ENCODE data around the gene ATP11A.
"Not testable (repeated sequence)": the region's sequence is repeated elsewhere in the genome, so short reads cannot be mapped to it uniquely, and the experiment has no call there.

ATP11A gene

GRCh38 chr13:112833551-112834257 is 143.9 kb downstream of the ATP11A start:
- in situ Hi-C loops (cut with MboI; ENCODE audit: low sequenced_read_pairs): no loop called here

GRCh38 chr13:112835344-112835743 is 145.5 kb downstream of the ATP11A start:
- in situ Hi-C loops (cut with MboI; ENCODE audit: low sequenced_read_pairs): no loop called here

GRCh38 chr13:112835796-112836195 is 146.0 kb downstream of the ATP11A start:
- in situ Hi-C loops (cut with MboI; ENCODE audit: low sequenced_read_pairs): no loop called here

- in situ Hi-C loops (cut with MboI; ENCODE audit: low sequenced_read_pairs): no loop called here
Observed at GRCh38 chr13:112836940-112837339, 147.1 kb downstream of the ATP11A start.

GRCh38 chr13:112837371-112838037 is 147.7 kb downstream of the ATP11A start:
- in situ Hi-C loops (cut with MboI; ENCODE audit: low sequenced_read_pairs): no loop called here

- in situ Hi-C loops (cut with MboI; ENCODE audit: low sequenced_read_pairs): no loop called here
Observed at GRCh38 chr13:112838038-112838841, 148.4 kb downstream of the ATP11A start.

- in situ Hi-C loops (cut with MboI; ENCODE audit: low sequenced_read_pairs): no loop called here
Observed at GRCh38 chr13:112838842-112839117, 148.9 kb downstream of the ATP11A start.

- in situ Hi-C loops (cut with MboI; ENCODE audit: low sequenced_read_pairs): no loop called here
Observed at GRCh38 chr13:112839356-112840105, 149.7 kb downstream of the ATP11A start.

- in situ Hi-C loops (cut with MboI; ENCODE audit: low sequenced_read_pairs): no loop called here
Observed at GRCh38 chr13:112840472-112841302, 150.8 kb downstream of the ATP11A start.

GRCh38 chr13:112841303-112842015 is 151.6 kb downstream of the ATP11A start:
- in situ Hi-C loops (cut with MboI; ENCODE audit: low sequenced_read_pairs): not testable (repeated sequence)

GRCh38 chr13:112842343-112842856 is 152.6 kb downstream of the ATP11A start:
- in situ Hi-C loops (cut with MboI; ENCODE audit: low sequenced_read_pairs): no loop called here

- in situ Hi-C loops (cut with MboI; ENCODE audit: low sequenced_read_pairs): no loop called here
Observed at GRCh38 chr13:112842931-112843391, 153.1 kb downstream of the ATP11A start.

- in situ Hi-C loops (cut with MboI; ENCODE audit: low sequenced_read_pairs): no loop called here
Observed at GRCh38 chr13:112843392-112844111, 153.7 kb downstream of the ATP11A start.

- in situ Hi-C loops (cut with MboI; ENCODE audit: low sequenced_read_pairs): no loop called here
Observed at GRCh38 chr13:112844411-112844810, 154.6 kb downstream of the ATP11A start.

- in situ Hi-C loops (cut with MboI; ENCODE audit: low sequenced_read_pairs): no loop called here
Observed at GRCh38 chr13:112844879-112845278, 155.0 kb downstream of the ATP11A start.

GRCh38 chr13:112845511-112846144 is 155.8 kb downstream of the ATP11A start:
- in situ Hi-C loops (cut with MboI; ENCODE audit: low sequenced_read_pairs): no loop called here

- in situ Hi-C loops (cut with MboI; ENCODE audit: low sequenced_read_pairs): no loop called here
Observed at GRCh38 chr13:112846411-112847115, 156.7 kb downstream of the ATP11A start.

GRCh38 chr13:112849500-112849899 is 159.7 kb downstream of the ATP11A start:
- in situ Hi-C loops (cut with MboI; ENCODE audit: low sequenced_read_pairs): no loop called here
